Activated CD8-positive, alpha-beta memory T cell treated with anti-CD3 and anti-CD28 coated beads for 36 hours (primary cell): ENCODE measurements around the gene HIC2. TPM values are rescaled to one million over a fixed set of nuclear protein-coding genes. Genes with fewer than 3 reads are reported as not detected.
"Not testable (repeated sequence)": the region's sequence is repeated elsewhere in the genome, so short reads cannot be mapped to it uniquely, and the experiment has no call there.

Experiments used
- CTCF ChIA-PET: fragments of 350-600 bp; sonication (Branson Sonifier 250); formaldehyde crosslinking; loops from one replicate; lab custom pipeline; 2021; ENCODE audit warnings: antibody characterized with exemption; lab: Charles Lee
- POLR2A ChIA-PET: fragments of 350-600 bp; sonication (Branson Sonifier 250); formaldehyde crosslinking; loops from one replicate; lab custom pipeline; 2021; ENCODE audit warnings: antibody characterized with exemption; lab: Charles Lee
- total RNA-seq, 2 experiments: library from RNA; stranded (reverse); gene quantifications; one replicate each; pipeline ENCODE4 v1.2.3, GENCODE V29; 2021

Gene HIC2
- total RNA-seq, 2 experiments from 2014 or later = 5.9 to 6.0 TPM

DNA sequence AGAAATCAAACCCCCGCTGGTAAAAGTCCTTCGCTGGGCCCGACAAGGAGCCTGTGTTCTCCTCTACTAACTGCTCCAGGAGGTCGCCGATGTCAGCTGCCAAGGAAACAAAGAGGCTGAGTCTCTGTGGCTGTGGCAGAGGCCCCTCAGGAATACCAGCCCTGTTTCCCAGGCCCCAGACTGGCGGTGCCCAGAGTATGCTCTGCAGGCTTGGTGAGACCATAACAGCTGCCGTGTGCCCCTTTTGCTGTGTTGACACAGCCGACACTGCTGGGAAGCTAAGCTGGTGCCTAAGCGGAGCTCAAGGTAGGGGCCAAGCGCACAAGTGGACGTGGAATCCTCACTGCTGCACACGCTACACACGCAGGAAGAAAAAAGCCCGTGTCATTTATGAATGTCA lies 66.9 kb downstream of the HIC2 start:
- CTCF ChIA-PET, POLR2A ChIA-PET: not testable (repeated sequence)

- CTCF ChIA-PET, POLR2A ChIA-PET: not testable (repeated sequence)
Observed at GRCh38 chr22:21487723-21488122, 70.6 kb downstream of the HIC2 start.

GRCh38 chr22:21489149-21489680 lies 72.0 kb downstream of the HIC2 start:
- CTCF ChIA-PET = not testable (repeated sequence)

DNA sequence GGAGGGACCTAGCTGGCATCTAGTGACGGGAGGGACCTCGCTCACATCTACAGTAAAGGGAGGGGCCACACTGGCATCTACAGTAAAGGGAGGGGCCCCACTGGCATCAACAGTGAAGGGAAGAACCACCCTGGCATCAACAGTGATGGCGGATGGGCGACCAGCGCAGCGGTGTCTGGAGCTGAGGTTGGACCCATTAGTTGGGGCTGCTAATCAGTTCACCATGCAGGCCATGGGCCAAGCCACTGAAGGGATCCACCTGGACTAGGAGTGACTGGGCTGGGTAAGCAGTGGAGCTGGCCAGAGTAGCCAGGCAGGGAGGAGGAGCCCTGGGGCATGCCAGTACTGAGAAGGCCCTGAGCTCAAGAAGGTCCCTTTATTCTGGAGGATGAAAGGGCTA lies 73.4 kb downstream of the HIC2 start:
- POLR2A ChIA-PET, CTCF ChIA-PET: not testable (repeated sequence)

More at GRCh38 chr22:21489149-21489680, 72.0 kb downstream of the HIC2 start:
- POLR2A ChIA-PET = not testable (repeated sequence)

GRCh38 chr22:21492271-21492670 lies 75.1 kb downstream of the HIC2 start:
- POLR2A ChIA-PET, CTCF ChIA-PET: not testable (repeated sequence)

DNA sequence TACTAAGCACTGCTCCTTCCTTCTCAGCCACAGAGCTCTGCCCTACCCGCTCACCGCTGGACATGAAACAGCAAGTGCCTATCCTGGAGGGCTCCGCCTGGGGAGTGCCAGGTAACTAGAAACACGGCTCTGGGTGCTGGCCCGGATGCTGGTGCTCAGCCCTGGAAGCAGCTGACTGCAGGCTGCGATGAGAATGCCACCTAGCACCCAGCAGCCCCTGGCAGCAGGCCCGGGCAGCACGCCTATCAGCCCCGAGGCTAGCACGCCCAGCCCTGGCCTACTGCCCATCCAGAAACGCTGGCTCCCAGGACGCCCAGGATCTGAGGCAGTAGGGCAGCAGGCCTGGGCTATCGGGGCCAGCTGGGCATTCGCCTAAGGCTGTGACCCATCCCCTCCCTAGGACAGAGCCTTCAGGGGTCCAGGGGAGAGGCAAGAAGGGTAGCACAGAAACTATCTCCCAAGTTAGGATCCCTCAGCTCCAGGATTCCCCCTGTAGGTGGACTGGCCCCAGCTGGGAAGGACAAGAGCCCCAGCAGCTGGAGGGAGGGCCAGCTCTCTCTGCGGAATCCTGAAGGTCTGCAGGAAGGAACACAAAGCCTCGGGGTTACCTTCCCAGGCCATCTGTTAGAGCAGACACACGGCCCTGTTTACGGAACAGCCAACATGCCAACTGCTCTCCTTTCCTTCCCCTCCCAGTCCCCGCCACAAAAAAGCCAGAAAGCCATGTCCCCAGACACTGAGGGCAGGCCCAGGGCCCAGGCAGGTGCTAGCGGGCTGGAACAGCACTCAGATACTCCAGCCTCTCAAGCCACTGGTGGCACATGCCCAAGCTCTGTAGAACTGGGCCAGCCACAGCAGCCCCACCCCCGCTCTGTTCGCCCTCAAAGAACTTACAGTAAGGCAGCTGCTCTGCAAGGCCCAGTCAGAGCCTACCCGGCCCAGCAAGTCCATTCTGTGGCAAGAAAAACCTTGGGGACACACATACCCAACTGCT lies 76.9 kb downstream of the HIC2 start:
- POLR2A ChIA-PET, CTCF ChIA-PET: not testable (repeated sequence)

- CTCF ChIA-PET, POLR2A ChIA-PET: not testable (repeated sequence)
Observed at GRCh38 chr22:21497984-21498383, 80.8 kb downstream of the HIC2 start.

- POLR2A ChIA-PET, CTCF ChIA-PET: not testable (repeated sequence)
Observed at GRCh38 chr22:21498489-21498888, 81.3 kb downstream of the HIC2 start.

DNA sequence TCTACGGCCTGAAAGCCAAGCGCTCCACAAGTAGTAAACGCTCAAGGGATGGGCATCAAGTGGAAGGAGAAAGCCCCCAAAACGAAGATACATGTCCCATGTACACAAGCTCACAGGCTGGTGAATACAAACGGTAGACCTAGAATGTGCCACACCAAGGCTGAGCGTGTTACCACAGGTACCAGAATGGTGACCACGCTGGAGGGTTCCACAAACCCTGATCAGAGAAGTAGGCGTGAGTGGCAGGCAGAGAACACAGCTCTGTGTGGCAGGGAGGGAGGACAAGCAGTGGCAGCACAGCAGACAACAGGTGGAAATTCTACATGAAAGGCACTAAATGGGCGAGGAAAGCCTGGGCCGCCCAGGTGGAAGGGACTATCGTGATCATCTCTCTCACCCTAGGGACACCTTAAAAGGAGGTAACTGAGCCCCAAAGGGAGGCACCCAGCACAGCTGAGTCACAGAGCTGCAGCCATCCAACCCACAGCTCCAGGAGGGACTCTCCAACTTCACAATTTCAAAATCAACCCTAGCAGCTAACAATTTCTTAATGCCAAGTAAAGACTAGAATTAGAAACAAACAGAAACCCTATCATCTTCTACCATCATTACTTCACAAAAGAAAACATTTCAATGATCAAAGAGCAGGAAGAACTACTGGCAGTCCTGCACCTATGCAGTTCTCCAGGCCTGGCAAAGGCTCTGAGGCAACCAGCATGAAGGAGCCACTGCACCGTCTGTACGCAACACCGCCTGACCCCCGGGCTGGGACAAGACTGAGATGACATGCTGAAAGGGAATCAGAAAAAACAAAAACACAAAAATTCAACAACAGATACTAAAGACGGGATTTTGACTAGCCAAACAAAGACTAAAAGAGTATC lies 82.7 kb downstream of the HIC2 start:
- POLR2A ChIA-PET, CTCF ChIA-PET: not testable (repeated sequence)

Other genes with a start within 250 kb of the HIC2 start
- gene RIMBP3B, start 33.6 kb upstream of the HIC2 start, total RNA-seq = under 1 TPM; 0.42 to 0.46 TPM
- 1 to 10 TPM in 1 of 2 experiments, under 1 TPM in 1; 0.99 to 1.4 TPM for gene TMEM191C, start 50.0 kb downstream of the HIC2 start, total RNA-seq
- under 1 TPM in 1 of 2 experiments, not detected in 1; 0.25 TPM for gene RIMBP3C, start 134.1 kb downstream of the HIC2 start, total RNA-seq
- gene UBE2L3, start 150.3 kb downstream of the HIC2 start, total RNA-seq = 10 to 100 TPM; 77.8 to 79.6 TPM
- gene YDJC, start 212.7 kb downstream of the HIC2 start, total RNA-seq = 10 to 100 TPM; 80.6 to 80.7 TPM
- gene CCDC116, start 215.4 kb downstream of the HIC2 start, total RNA-seq = under 1 TPM; 0.21 to 0.25 TPM
- gene SDF2L1, start 224.9 kb downstream of the HIC2 start, total RNA-seq = 10 to 100 TPM; 70.7 to 71.6 TPM
- gene PPIL2, start 248.6 kb downstream of the HIC2 start, total RNA-seq = 10 to 100 TPM; 41.2 to 47.2 TPM